NCI-H748 (cell line): Measurements from ENCODE around the gene HTR2B.
"Not testable (repeated sequence)": the region's sequence is repeated elsewhere in the genome, so short reads cannot be mapped to it uniquely, and the experiment has no call there.

Source experiments
- DNase-seq: peaks from one replicate; lab custom pipeline; 2025; ENCODE audit not compliant: unreplicated experiment; lab: John Stamatoyannopoulos, UW

Gene HTR2B

GRCh38 chr2:231099918-231100317, 24.9 kb downstream of the HTR2B start:
- DNase-seq = no peak

GRCh38 chr2:231094736-231095346, 30.0 kb downstream of the HTR2B start:
- DNase-seq = no peak

DNA sequence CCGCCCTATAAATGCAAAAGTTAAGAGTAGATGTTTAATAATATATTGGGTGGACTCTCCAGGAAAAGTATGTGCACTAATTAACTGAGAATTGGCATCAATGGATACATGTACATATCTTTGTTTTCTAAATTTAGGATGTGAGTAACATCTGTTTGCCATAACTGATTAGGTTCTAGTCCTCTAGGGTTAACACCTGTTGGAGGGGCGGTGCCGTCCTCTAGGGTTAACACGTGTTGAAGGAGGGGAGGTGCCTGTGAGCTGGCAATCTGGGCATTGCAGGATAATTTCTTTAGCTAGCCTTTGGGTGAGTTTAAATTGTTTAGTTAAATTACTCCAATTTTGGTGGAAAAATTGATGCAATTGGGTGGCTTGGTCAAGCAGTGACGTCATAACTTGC, 30.9 kb downstream of the HTR2B start:
- DNase-seq = no peak

GRCh38 chr2:231088754-231089153, 36.1 kb downstream of the HTR2B start:
- DNase-seq = no peak

GRCh38 chr2:231084565-231084964, 40.3 kb downstream of the HTR2B start:
- DNase-seq = no peak

- DNase-seq = no peak
Observed at GRCh38 chr2:231069379-231070054, 55.3 kb downstream of the HTR2B start.

GRCh38 chr2:231068525-231069222, 56.2 kb downstream of the HTR2B start:
- DNase-seq = no peak

DNA sequence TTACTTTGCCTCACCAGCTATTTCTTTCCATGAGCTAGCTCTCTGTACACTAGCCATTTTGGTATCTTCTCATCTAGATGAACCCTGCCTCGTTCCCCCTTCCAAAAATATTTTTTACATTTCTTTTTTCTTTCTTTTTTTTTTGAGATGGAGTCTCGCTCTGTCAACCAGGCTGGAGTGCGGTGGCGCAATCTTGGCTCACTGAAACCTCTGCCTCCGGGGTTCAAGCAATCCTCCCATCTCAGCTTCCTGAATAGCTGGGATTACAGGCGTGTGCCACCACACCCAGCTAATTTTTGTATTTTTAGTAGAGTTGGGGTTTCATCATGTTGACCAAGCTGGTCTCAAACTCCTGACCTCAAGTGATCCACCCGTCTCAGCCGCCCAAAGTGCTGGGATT, 57.3 kb downstream of the HTR2B start:
- DNase-seq = not testable (repeated sequence)

GRCh38 chr2:231065966-231066365, 58.9 kb downstream of the HTR2B start:
- DNase-seq = no peak

- DNase-seq = no peak
Observed at GRCh38 chr2:231063347-231063746, 61.5 kb downstream of the HTR2B start.

- DNase-seq = no peak
Observed at GRCh38 chr2:231062776-231063175, 62.1 kb downstream of the HTR2B start.

GRCh38 chr2:231059756-231060155, 65.1 kb downstream of the HTR2B start:
- DNase-seq = no peak

GRCh38 chr2:231058761-231059550, 65.9 kb downstream of the HTR2B start:
- no peak for DNase-seq
